ENCODE data around the gene MLEC. TPM values are rescaled to one million over a fixed set of nuclear protein-coding genes. Genes with fewer than 3 reads are reported as not detected.
A peak's percentile ranks its signal among the peaks of the same experiment; 100 is the strongest.

Gene MLEC
- total RNA-seq, 6 donors from 2014 or later = 29.3 to 125 (median 71.2) TPM

GRCh38 chr12:120719496-120720233, 32.7 kb downstream of the MLEC start:
- Histone ChIP-seq H3K36me3 (peaks cover 3 to 86% (median 61%) of the 10 kb centered on the region in 4 donors), H3K4me3 (no peak overlapping the region), H3K4me1 (peaks cover under 1 to 25% (median 11%) of the 10 kb centered on the region in 4 donors), H3K9me3 (no peaks in the 10 kb centered on the region), H3K27ac (no peak overlapping the region), H3K27me3 (no peaks in the 10 kb centered on the region)
- TF ChIP-seq POLR2A (IDR thresholded peaks at IDR 0.05) = no peak
- no peak for TF ChIP-seq CTCF (IDR thresholded peaks at IDR 0.05)
- no peak for TF ChIP-seq EP300 (IDR thresholded peaks at IDR 0.05)
- TF ChIP-seq POLR2AphosphoS5 (IDR thresholded peaks at IDR 0.05) = no peak
- DNase-seq (no peak), ATAC-seq (ENCODE audit: low FRiP score in 2 of 2) (peak in 1 of 2 donors; percentile 48)
- 46 to 88% methylated on average over 11 of the region's 11 CpGs for WGBS, 2 donors

- Histone ChIP-seq H3K27me3 (no peaks in the 10 kb centered on the region), H3K4me3 (no peak overlapping the region), H3K9me3 (no peaks in the 10 kb centered on the region), H3K4me1 (peaks cover 7 to 33% (median 17%) of the 10 kb centered on the region in 4 donors), H3K36me3 (peaks cover 3 to 79% (median 55%) of the 10 kb centered on the region in 4 donors), H3K27ac (peak overlapping the region in 1 of 4 donors; percentile 10)
- no peak for TF ChIP-seq POLR2A (IDR thresholded peaks at IDR 0.05)
- no peak for TF ChIP-seq EP300 (IDR thresholded peaks at IDR 0.05)
- TF ChIP-seq POLR2AphosphoS5 (IDR thresholded peaks at IDR 0.05) = no peak
- no peak for TF ChIP-seq CTCF (IDR thresholded peaks at IDR 0.05)
- peak; percentile 34 to 82 for ATAC-seq (ENCODE audit: low FRiP score in 2 of 2)
- WGBS, 2 donors = 66 to 69% methylated on average over 7 of the region's 7 CpGs
- peak in 1 of 2 donors; percentile 44 for DNase-seq
Measured at GRCh38 chr12:120720234-120720986, 33.5 kb downstream of the MLEC start.

DNA sequence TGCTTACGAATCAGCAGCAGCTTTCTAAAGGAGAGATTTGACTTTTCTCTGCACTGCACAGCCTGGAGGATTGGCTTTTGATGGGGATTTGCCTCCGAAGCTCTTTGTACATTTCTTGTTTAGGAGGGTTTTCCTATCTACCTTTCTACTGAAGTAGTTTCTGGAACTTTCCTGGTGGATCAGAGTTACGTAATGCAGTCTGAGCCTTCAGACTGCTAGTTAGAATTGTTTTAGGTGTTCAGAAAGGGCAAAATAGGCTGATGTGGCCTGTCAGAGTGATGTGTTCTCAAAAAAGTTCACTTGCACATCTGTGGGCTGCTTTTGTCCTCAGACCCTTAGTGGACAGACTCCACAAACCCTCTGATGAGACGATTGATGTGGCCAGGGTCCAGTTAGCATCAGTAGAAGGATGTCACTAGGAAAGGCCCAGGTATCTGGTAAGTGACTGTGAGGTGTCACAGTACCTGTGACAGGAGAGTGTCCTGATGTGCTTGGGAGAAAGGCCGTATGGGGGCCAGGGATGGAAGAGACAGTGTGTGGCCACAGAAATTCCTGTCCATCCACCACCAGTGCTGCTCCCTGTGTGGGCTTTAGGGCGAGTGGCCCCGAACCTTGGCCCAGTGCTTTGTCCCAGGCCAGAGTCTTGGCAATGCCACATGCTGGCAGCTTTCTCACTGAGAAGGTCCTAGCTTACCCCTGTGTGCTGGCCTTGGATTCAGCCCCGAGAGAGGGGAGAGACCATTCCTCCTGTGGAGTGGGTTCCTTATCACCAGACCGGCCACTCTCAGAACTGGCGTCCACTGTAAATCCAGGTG, 34.2 kb downstream of the MLEC start:
- ATAC-seq (ENCODE audit: low FRiP score in 2 of 2) = no peak
- TF ChIP-seq EP300 (IDR thresholded peaks at IDR 0.05) (no peak), CTCF (IDR thresholded peaks at IDR 0.05) (no peak), POLR2A (IDR thresholded peaks at IDR 0.05) (no peak), POLR2AphosphoS5 (IDR thresholded peaks at IDR 0.05) (no peak)
- Histone ChIP-seq H3K4me1 (peaks cover 9 to 36% (median 21%) of the 10 kb centered on the region in 4 donors), H3K27ac (peak overlapping the region in 1 of 4 donors; percentile 10), H3K27me3 (no peaks in the 10 kb centered on the region), H3K36me3 (peaks cover 3 to 73% (median 48%) of the 10 kb centered on the region in 4 donors), H3K4me3 (no peak overlapping the region), H3K9me3 (no peaks in the 10 kb centered on the region)
- WGBS, 2 donors = 83 to 93% methylated on average over 8 to 10 of the region's 10 CpGs
- DNase-seq = peak in 1 of 2 donors; percentile 25

DNA sequence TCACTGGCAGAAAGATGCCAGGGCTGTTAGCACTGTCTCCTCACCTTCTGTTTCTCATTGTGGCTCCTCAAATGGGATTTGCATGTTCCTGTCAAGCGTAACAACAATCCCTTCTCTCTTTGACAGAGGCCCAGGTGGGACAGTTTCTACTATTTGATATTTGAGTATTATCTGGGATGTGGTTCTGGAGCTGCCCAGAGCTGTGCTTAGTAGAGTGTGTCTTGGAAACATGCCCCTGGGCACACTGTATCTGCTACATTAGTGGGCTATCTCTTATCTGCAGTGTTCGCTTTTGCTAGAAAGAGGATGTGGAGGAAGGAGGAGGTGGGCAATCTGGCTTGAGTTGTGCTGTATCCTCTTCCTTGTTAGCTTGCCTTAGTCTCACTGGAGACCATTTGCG, 34.9 kb downstream of the MLEC start:
- ATAC-seq (ENCODE audit: low FRiP score in 2 of 2) (no peak), DNase-seq (no peak)
- no peaks in the 10 kb centered on the region for H3K27me3 ChIP-seq
- no peak overlapping the region for H3K4me3 ChIP-seq
- WGBS, 2 donors = 78 to 85% methylated on average over 3 of the region's 3 CpGs
- no peaks in the 10 kb centered on the region for H3K9me3 ChIP-seq
- H3K4me1 ChIP-seq = peaks cover 16 to 43% (median 25%) of the 10 kb centered on the region in 4 donors
- no peak for TF ChIP-seq POLR2A (IDR thresholded peaks at IDR 0.05)
- no peak for TF ChIP-seq POLR2AphosphoS5 (IDR thresholded peaks at IDR 0.05)
- TF ChIP-seq CTCF (IDR thresholded peaks at IDR 0.05) = no peak
- no peak for TF ChIP-seq EP300 (IDR thresholded peaks at IDR 0.05)
- H3K36me3 ChIP-seq = peaks cover 3 to 66% (median 42%) of the 10 kb centered on the region in 4 donors
- no peak overlapping the region for H3K27ac ChIP-seq
